ENCODE measurements around the gene CCL27.

Gene CCL27

GRCh38 chr9:34627716-34628655 lies 34.5 kb downstream of the CCL27 start:
- H3K9ac ChIP-seq (ENCODE audit: low read depth, low read length, poor library complexity): peak overlapping the region; percentile 91
- no peak for DNase-seq (ENCODE audit: low spot score)
- peak overlapping the region; percentile 72 for H2AK5ac ChIP-seq (ENCODE audit: low read depth, low read length)
- H3K27ac ChIP-seq (replicated peaks; ENCODE audit: low read length): no peak overlapping the region
- H3K23ac ChIP-seq (ENCODE audit: low read depth, low read length, poor library complexity): no peak overlapping the region
- H3K79me1 ChIP-seq (ENCODE audit: low read depth, low read length): peaks cover 5% of the 10 kb centered on the region
- H2BK5ac ChIP-seq (ENCODE audit: low read length): no peak overlapping the region
- H2AFZ ChIP-seq (ENCODE audit: low read length): peak overlapping the region; percentile 71
- no CpG with 5 or more reads among the region's 20 CpGs for WGBS, 2 donors (ENCODE audit: extremely low coverage in 2 of 2, insufficient read length in 2 of 2, insufficient replicate concordance in 1 of 2)
- no peaks in the 10 kb centered on the region for H3K9me3 ChIP-seq (replicated peaks in 1 of 2; ENCODE audit: control insufficient read depth in 2 of 2, insufficient read depth in 1 of 2, low read depth in 1 of 2, low read length in 2 of 2)
- peak overlapping the region; percentile 88 for H3K4me2 ChIP-seq (ENCODE audit: insufficient read depth, low read length, poor library complexity, severe bottlenecking)
- no peak overlapping the region for H2BK12ac ChIP-seq (ENCODE audit: low read length)
- no peak overlapping the region for H3K14ac ChIP-seq (ENCODE audit: low read length)
- peak overlapping the region; percentile 84 for H3K18ac ChIP-seq (ENCODE audit: low read length)
- peaks cover 0 to 71% (median 18%) of the 10 kb centered on the region in 3 experiments for H3K27me3 ChIP-seq (ENCODE audit: control insufficient read depth in 3 of 3, insufficient read depth in 3 of 3, low read depth in 1 of 3, low read length in 3 of 3)
- H3K4me3 ChIP-seq (ENCODE audit: low read length in 2 of 2): peak overlapping the region in 1 of 2 donors; percentile 89
- no peak overlapping the region for H4K8ac ChIP-seq (ENCODE audit: low read depth, low read length)
- no peak overlapping the region for H2BK120ac ChIP-seq (ENCODE audit: low read depth, low read length)
- H4K91ac ChIP-seq (ENCODE audit: low read depth, low read length, poor library complexity): no peak overlapping the region
- H2BK15ac ChIP-seq (ENCODE audit: low read length): peak overlapping the region; percentile 62
- no peak overlapping the region for H3K4ac ChIP-seq (ENCODE audit: low read length)
- peaks cover 14 to 49% of the 10 kb centered on the region in 2 donors for H3K4me1 ChIP-seq (ENCODE audit: control insufficient read depth in 2 of 2, insufficient read depth in 1 of 2, low read depth in 1 of 2, low read length in 2 of 2)
- H3K36me3 ChIP-seq (replicated peaks in 1 of 2; ENCODE audit: control insufficient read depth in 2 of 2, insufficient read depth in 2 of 2, low read length in 2 of 2): peaks cover 0 to 2% of the 10 kb centered on the region in 2 donors

GRCh38 chr9:34625186-34625486 lies 37.3 kb downstream of the CCL27 start:
- Histone ChIP-seq H2BK12ac (ENCODE audit: low read length) (no peak overlapping the region), H3K18ac (ENCODE audit: low read length) (peak overlapping the region; percentile 98), H3K36me3 (replicated peaks in 1 of 2; ENCODE audit: control insufficient read depth in 2 of 2, insufficient read depth in 2 of 2, low read length in 2 of 2) (peaks cover 0 to 7% of the 10 kb centered on the region in 2 donors), H3K4me3 (ENCODE audit: low read length in 2 of 2) (no peak overlapping the region), H3K27ac (replicated peaks; ENCODE audit: low read length) (peak overlapping the region; percentile 100), H3K9me3 (replicated peaks in 1 of 2; ENCODE audit: control insufficient read depth in 2 of 2, insufficient read depth in 1 of 2, low read depth in 1 of 2, low read length in 2 of 2) (no peaks in the 10 kb centered on the region), H2BK15ac (ENCODE audit: low read length) (no peak overlapping the region), H2BK5ac (ENCODE audit: low read length) (peak overlapping the region; percentile 91), H3K79me1 (ENCODE audit: low read depth, low read length) (peaks cover 5% of the 10 kb centered on the region), H2AK5ac (ENCODE audit: low read depth, low read length) (peak overlapping the region; percentile 23), H4K8ac (ENCODE audit: low read depth, low read length) (no peak overlapping the region), H3K4me1 (ENCODE audit: control insufficient read depth in 2 of 2, insufficient read depth in 1 of 2, low read depth in 1 of 2, low read length in 2 of 2) (peaks cover 16 to 40% of the 10 kb centered on the region in 2 donors), H3K4ac (ENCODE audit: low read length) (no peak overlapping the region), H4K91ac (ENCODE audit: low read depth, low read length, poor library complexity) (no peak overlapping the region), H3K4me2 (ENCODE audit: insufficient read depth, low read length, poor library complexity, severe bottlenecking) (peak overlapping the region; percentile 52), H2AFZ (ENCODE audit: low read length) (peak overlapping the region; percentile 94), H2BK120ac (ENCODE audit: low read depth, low read length) (peak overlapping the region; percentile 65), H3K14ac (ENCODE audit: low read length) (no peak overlapping the region), H3K23ac (ENCODE audit: low read depth, low read length, poor library complexity) (no peak overlapping the region), H3K27me3 (ENCODE audit: control insufficient read depth in 3 of 3, insufficient read depth in 3 of 3, low read depth in 1 of 3, low read length in 3 of 3) (peaks cover 0 to 56% (median 17%) of the 10 kb centered on the region in 3 experiments), H3K9ac (ENCODE audit: low read depth, low read length, poor library complexity) (no peak overlapping the region)
- no CpG with 5 or more reads among the region's 3 CpGs for WGBS, 2 donors (ENCODE audit: extremely low coverage in 2 of 2, insufficient read length in 2 of 2, insufficient replicate concordance in 1 of 2)
- DNase-seq (ENCODE audit: low spot score): peak; percentile 82

GRCh38 chr9:34624475-34625185 lies 37.8 kb downstream of the CCL27 start:
- Histone ChIP-seq H3K4ac (ENCODE audit: low read length) (no peak overlapping the region), H3K36me3 (replicated peaks in 1 of 2; ENCODE audit: control insufficient read depth in 2 of 2, insufficient read depth in 2 of 2, low read length in 2 of 2) (peaks cover 0 to 7% of the 10 kb centered on the region in 2 donors), H2AFZ (ENCODE audit: low read length) (peak overlapping the region; percentile 94), H2BK15ac (ENCODE audit: low read length) (no peak overlapping the region), H3K27ac (replicated peaks; ENCODE audit: low read length) (peak overlapping the region; percentile 100), H4K91ac (ENCODE audit: low read depth, low read length, poor library complexity) (peak overlapping the region; percentile 86), H2AK5ac (ENCODE audit: low read depth, low read length) (peak overlapping the region; percentile 100), H3K27me3 (ENCODE audit: control insufficient read depth in 3 of 3, insufficient read depth in 3 of 3, low read depth in 1 of 3, low read length in 3 of 3) (peaks cover 0 to 51% (median 17%) of the 10 kb centered on the region in 3 experiments), H2BK5ac (ENCODE audit: low read length) (peak overlapping the region; percentile 93), H2BK120ac (ENCODE audit: low read depth, low read length) (peak overlapping the region; percentile 65), H3K18ac (ENCODE audit: low read length) (peak overlapping the region; percentile 98), H3K14ac (ENCODE audit: low read length) (no peak overlapping the region), H3K9me3 (replicated peaks in 1 of 2; ENCODE audit: control insufficient read depth in 2 of 2, insufficient read depth in 1 of 2, low read depth in 1 of 2, low read length in 2 of 2) (no peaks in the 10 kb centered on the region), H3K4me1 (ENCODE audit: control insufficient read depth in 2 of 2, insufficient read depth in 1 of 2, low read depth in 1 of 2, low read length in 2 of 2) (peaks cover 19 to 42% of the 10 kb centered on the region in 2 donors), H3K23ac (ENCODE audit: low read depth, low read length, poor library complexity) (no peak overlapping the region), H3K9ac (ENCODE audit: low read depth, low read length, poor library complexity) (peak overlapping the region; percentile 66), H3K4me3 (ENCODE audit: low read length in 2 of 2) (no peak overlapping the region), H2BK12ac (ENCODE audit: low read length) (no peak overlapping the region), H3K79me1 (ENCODE audit: low read depth, low read length) (peaks cover 5% of the 10 kb centered on the region), H4K8ac (ENCODE audit: low read depth, low read length) (no peak overlapping the region), H3K4me2 (ENCODE audit: insufficient read depth, low read length, poor library complexity, severe bottlenecking) (peak overlapping the region; percentile 52)
- DNase-seq (ENCODE audit: low spot score): peak; percentile 86
- no CpG with 5 or more reads among the region's 39 CpGs for WGBS, 2 donors (ENCODE audit: extremely low coverage in 2 of 2, insufficient read length in 2 of 2, insufficient replicate concordance in 1 of 2)
